Endothelial cell of umbilical vein (primary cell): Measurements from ENCODE around the gene GGPS1. TPM values are rescaled to one million over a fixed set of nuclear protein-coding genes. Genes with fewer than 3 reads are reported as not detected.

Experiments used
- BruUV-seq: library from RNA; stranded (reverse); fragments of 400-500 nt; replicated peaks from 2 replicates; lab custom pipeline; 2021; lab: Mats Ljungman, UMichigan
- CTCF ChIA-PET: fragments of 300-600, 350-600 bp; sonication (Branson Sonifier 250); formaldehyde crosslinking; loops from one replicate; lab custom pipeline; 2021; ENCODE audit warnings: antibody characterized with exemption, inconsistent platforms; lab: Charles Lee
- POLR2A ChIA-PET: fragments of 300-600, 350-600 bp; sonication (Branson Sonifier 250); formaldehyde crosslinking; loops from one replicate; lab custom pipeline; 2021; ENCODE audit warnings: antibody characterized with exemption, inconsistent platforms; lab: Charles Lee
- DNase-seq: peaks from one replicate; pipeline ENCODE4 v3.0.0-alpha.2; 2011; ENCODE audit warnings: low read depth, low spot score
- FAIRE-seq: peaks from 2 replicates; lab custom pipeline; 2011; peaks lifted over from hg19 to GRCh38; lab: Jason Lieb, UNC
- H2AFZ ChIP-seq: 2 replicates; pipeline ENCODE4 v1.6.0; 2012; ENCODE audit warnings: low read depth, low read length, control low read depth, inconsistent platforms
- H3K27ac ChIP-seq: 2 replicates; pipeline ENCODE4 v1.5.1; 2011; ENCODE audit warnings: low read depth, mild to moderate bottlenecking, control low read depth, low read length, moderate library complexity; ENCODE audit not compliant: insufficient read depth
- H3K27me3 ChIP-seq, 2 experiments: 2 replicates each; pipeline versions ENCODE4 v1.6.0 to v1.6.1; 2011; ENCODE audit warnings: low read length in 2 of 2, mixed read lengths in 1 of 2; ENCODE audit not compliant: control insufficient read depth in 2 of 2, insufficient read depth in 2 of 2
- H3K36me3 ChIP-seq, 2 experiments: 2 replicates in 1 of 2; 3 replicates in 1 of 2; pipeline ENCODE4 v1.5.1; 2011; ENCODE audit warnings: low read length in 2 of 2, mild to moderate bottlenecking in 1 of 2, moderate library complexity in 1 of 2; ENCODE audit not compliant: control insufficient read depth in 2 of 2, insufficient read depth in 2 of 2; ENCODE audit errors: extremely low read depth in 1 of 2
- H3K4me1 ChIP-seq: 3 replicates; pipeline ENCODE4 v1.5.1; 2011; ENCODE audit warnings: mild to moderate bottlenecking, low read length; ENCODE audit not compliant: control insufficient read depth, insufficient read depth; ENCODE audit errors: extremely low read depth
- H3K4me2 ChIP-seq: 2 replicates; pipeline ENCODE4 v1.6.1; 2011; ENCODE audit warnings: low read length, control low read depth, mixed read lengths; ENCODE audit not compliant: insufficient read depth
- H3K4me3 ChIP-seq, 3 experiments: fragments of 200-600 bp in 1 of 3; sonication (generic), shearing (Covaris generic) in 1 of 3; replicated peaks in 1 of 3; 2 replicates each; pipeline ENCODE4 v1.5.1; 2011 to 2016; ENCODE audit warnings: control low read depth in 3 of 3, low read length in 3 of 3, mild to moderate bottlenecking in 2 of 3, inconsistent platforms in 1 of 3, low read depth in 1 of 3, moderate library complexity in 1 of 3; ENCODE audit not compliant: insufficient read depth in 1 of 3
- H3K79me2 ChIP-seq: 2 replicates; pipeline ENCODE4 v1.6.0; 2012; ENCODE audit warnings: low read length, inconsistent platforms; ENCODE audit not compliant: control insufficient read depth, insufficient read depth
- H3K9ac ChIP-seq: replicated peaks from 2 replicates; pipeline ENCODE3; 2011; ENCODE audit warnings: low read length, control low read depth; ENCODE audit not compliant: insufficient read depth; ENCODE audit errors: extremely low read depth
- H3K9me1 ChIP-seq: replicated peaks from 3 replicates; pipeline ENCODE4 v1.6.0; 2011; ENCODE audit warnings: mild to moderate bottlenecking, low read length; ENCODE audit not compliant: control insufficient read depth, insufficient read depth; ENCODE audit errors: extremely low read depth
- H3K9me3 ChIP-seq: replicated peaks from 2 replicates; pipeline ENCODE4 v1.5.1; 2012; ENCODE audit warnings: low read length, inconsistent platforms; ENCODE audit not compliant: control insufficient read depth, insufficient read depth
- H4K20me1 ChIP-seq: replicated peaks from 2 replicates; pipeline ENCODE3; 2011; ENCODE audit warnings: mild to moderate bottlenecking, low read length; ENCODE audit not compliant: control insufficient read depth, insufficient read depth; ENCODE audit errors: extremely low read depth
- EZH2 ChIP-seq: IDR thresholded peaks from 2 replicates; pipeline ENCODE4 v1.6.1; 2012; ENCODE audit warnings: borderline replicate concordance, low read depth, mild to moderate bottlenecking, moderate library complexity, low read length, inconsistent platforms; ENCODE audit not compliant: severe bottlenecking
- FOS ChIP-seq: IDR thresholded peaks from 2 replicates; pipeline ENCODE4 v1.6.1; 2011; ENCODE audit warnings: mild to moderate bottlenecking, low read length, moderate library complexity, borderline replicate concordance; ENCODE audit not compliant: insufficient read depth
- GATA2 ChIP-seq: IDR thresholded peaks from 2 replicates; pipeline ENCODE4 v1.7.0; 2011; ENCODE audit warnings: low read depth, mild to moderate bottlenecking, moderate library complexity, mixed read lengths, low read length; ENCODE audit not compliant: insufficient read length, insufficient read depth
- JUN ChIP-seq: IDR thresholded peaks from 2 replicates; pipeline ENCODE4 v1.6.1; 2011; ENCODE audit warnings: borderline replicate concordance, low read depth; ENCODE audit not compliant: insufficient read length, insufficient read depth
- MYC ChIP-seq: IDR thresholded peaks from one replicate; pipeline ENCODE4 v1.6.1; 2011; ENCODE audit warnings: mild to moderate bottlenecking, low read depth, low read length
- POLR2A ChIP-seq: IDR thresholded peaks from 2 replicates; pipeline ENCODE4 v1.6.1; 2012; ENCODE audit warnings: low read depth, mild to moderate bottlenecking, control low read depth, low read length
- POLR2AphosphoS5 ChIP-seq: IDR thresholded peaks from 2 replicates; pipeline ENCODE4 v1.6.1; 2012; ENCODE audit warnings: low read depth, mild to moderate bottlenecking, control low read depth, low read length, moderate library complexity; ENCODE audit not compliant: insufficient read depth
- dilution Hi-C: fragments of 300-500 bp; cut with MboI; formaldehyde crosslinking; loops from one replicate; pipeline ENCODE4 v1.15.0; 2019; ENCODE audit warnings: low sequenced_read_pairs; ENCODE audit not compliant: extremely low pct_ligation_motif_present
- intact Hi-C: fragments of 100-400 bp; cut with micrococcal nuclease; formaldehyde crosslinking; loops from one replicate; pipeline ENCODE4 v1.10.0; 2022
- polyA plus RNA-seq, 4 experiments: library from polyadenylated mRNA; depleted of rRNA in 3 of 4; stranded (reverse) in 3 of 4; unstranded in 1 of 4; fragments of >200 nt; gene quantifications; 2 replicates each; pipeline versions ENCODE4 v1.2.1 to v1.2.3, GENCODE V29; 2011 to 2012; ENCODE audit warnings: missing spikeins in 1 of 4
- total RNA-seq: library from RNA; stranded (reverse); gene quantifications from 2 replicates; pipeline ENCODE4 v1.2.3, GENCODE V29; 2021
- TF ChIP-seq, protein P1 (sequence below): IDR thresholded peaks from 2 replicates; pipeline ENCODE4 v1.6.1; 2011; ENCODE audit not compliant: insufficient read depth, insufficient read length
- TF ChIP-seq, protein P2 (sequence below), 2 donors: IDR thresholded peaks; 1 replicate in 1 of 2; 2 replicates in 1 of 2; pipeline ENCODE4 v1.5.1; 2011; ENCODE audit warnings: low read length in 2 of 2, mild to moderate bottlenecking in 2 of 2, moderate library complexity in 2 of 2, control low read depth in 1 of 2, inconsistent platforms in 1 of 2, low read depth in 1 of 2; ENCODE audit not compliant: insufficient read depth in 1 of 2; ENCODE audit errors: extremely low read depth in 1 of 2

GGPS1 gene
- total and polyA plus RNA-seq, 2 donors (not counting 3 experiments of a cell fraction or from before 2014, with no cell fraction given): 10.7 to 29.5 TPM

DNA sequence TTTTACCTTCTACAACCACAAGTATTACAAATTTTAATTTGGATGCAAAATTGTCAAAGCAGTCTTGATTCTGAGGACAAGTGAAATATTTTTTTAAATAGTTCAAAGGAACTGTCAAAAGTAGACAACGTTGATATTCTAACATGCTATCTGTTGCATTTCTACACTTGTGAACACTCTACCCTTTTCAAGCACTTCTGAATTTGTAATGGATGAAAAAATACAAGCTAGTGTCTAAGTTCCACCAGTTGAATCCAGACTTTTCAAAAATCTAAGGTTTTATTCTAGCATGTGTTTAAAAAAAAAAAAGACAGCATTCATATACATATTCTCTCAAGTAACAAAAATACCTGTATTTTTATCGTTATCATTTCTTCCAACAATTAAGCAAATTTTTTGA is 2.5 kb upstream of the GGPS1 start:
- FAIRE-seq: no peak
- TF ChIP-seq POLR2A (no peak), EZH2 (no peak), JUN (no peak), MYC (no peak), GATA2 (no peak), FOS (no peak), POLR2AphosphoS5 (no peak)
- TF ChIP-seq, protein P1, sequence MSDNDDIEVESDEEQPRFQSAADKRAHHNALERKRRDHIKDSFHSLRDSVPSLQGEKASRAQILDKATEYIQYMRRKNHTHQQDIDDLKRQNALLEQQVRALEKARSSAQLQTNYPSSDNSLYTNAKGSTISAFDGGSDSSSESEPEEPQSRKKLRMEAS: no peak
- TF ChIP-seq, protein P2, sequence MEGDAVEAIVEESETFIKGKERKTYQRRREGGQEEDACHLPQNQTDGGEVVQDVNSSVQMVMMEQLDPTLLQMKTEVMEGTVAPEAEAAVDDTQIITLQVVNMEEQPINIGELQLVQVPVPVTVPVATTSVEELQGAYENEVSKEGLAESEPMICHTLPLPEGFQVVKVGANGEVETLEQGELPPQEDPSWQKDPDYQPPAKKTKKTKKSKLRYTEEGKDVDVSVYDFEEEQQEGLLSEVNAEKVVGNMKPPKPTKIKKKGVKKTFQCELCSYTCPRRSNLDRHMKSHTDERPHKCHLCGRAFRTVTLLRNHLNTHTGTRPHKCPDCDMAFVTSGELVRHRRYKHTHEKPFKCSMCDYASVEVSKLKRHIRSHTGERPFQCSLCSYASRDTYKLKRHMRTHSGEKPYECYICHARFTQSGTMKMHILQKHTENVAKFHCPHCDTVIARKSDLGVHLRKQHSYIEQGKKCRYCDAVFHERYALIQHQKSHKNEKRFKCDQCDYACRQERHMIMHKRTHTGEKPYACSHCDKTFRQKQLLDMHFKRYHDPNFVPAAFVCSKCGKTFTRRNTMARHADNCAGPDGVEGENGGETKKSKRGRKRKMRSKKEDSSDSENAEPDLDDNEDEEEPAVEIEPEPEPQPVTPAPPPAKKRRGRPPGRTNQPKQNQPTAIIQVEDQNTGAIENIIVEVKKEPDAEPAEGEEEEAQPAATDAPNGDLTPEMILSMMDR (IDR thresholded peaks at IDR 0.05; ENCODE audit: extremely low read depth in 1 of 2, insufficient read depth in 1 of 2, low read depth in 1 of 2, low read length in 2 of 2): no peak
- Histone ChIP-seq H3K4me1 (peaks cover 25% of the 10 kb centered on the region), H4K20me1 (peaks cover 16% of the 10 kb centered on the region), H3K36me3 (peaks cover 0 to 1% of the 10 kb centered on the region in 2 experiments), H3K79me2 (peaks cover 84% of the 10 kb centered on the region), H3K4me3 (peak overlapping the region in 1 of 3 experiments; percentile 82), H3K27ac (no peak overlapping the region), H3K9me3 (no peaks in the 10 kb centered on the region), H2AFZ (no peak overlapping the region), H3K27me3 (no peaks in the 10 kb centered on the region), H3K4me2 (peak overlapping the region; percentile 97), H3K9me1 (no peaks in the 10 kb centered on the region), H3K9ac (peak overlapping the region; percentile 96)
- intact Hi-C loops: loop anchor here (5.0 to 10.0 kb wide), 3 partner anchors 129 to 679 kb away; partner anchors contain the start of gene RBM34
- DNase-seq: no peak
- ChIA-PET POLR2A (interaction anchor here (0.6 kb wide), 1 partner anchor 18 kb away, joined by 3 read pairs; no protein-coding TSS in a partner anchor), CTCF (interaction anchor here (1.1 to 1.9 kb wide), 4 partner anchors 9 to 458 kb away, joined by 3 to 7 read pairs (median 5); no protein-coding TSS in a partner anchor)
- no TSS peak for BruUV-seq
- dilution Hi-C loops: no loop called here
